Stimulated activated naive CD4-positive, alpha-beta T cell treated with Interleukin-2 at 50 U/mL for 16 hours (primary cell): ENCODE measurements around the gene PCDHA3.
"Not testable (repeated sequence)": the region's sequence is repeated elsewhere in the genome, so short reads cannot be mapped to it uniquely, and the experiment has no call there.

ENCODE experiments used
- DNase-seq: peaks from one replicate; lab custom pipeline; 2025; lab: John Stamatoyannopoulos, UW

PCDHA3 gene

GRCh38 chr5:140821375-140822280, 20.8 kb downstream of the PCDHA3 start, which contains the start of gene PCDHA5:
PCDHA5 (plus strand) TSS chr5:140821613.
- no peak for DNase-seq

- DNase-seq, result no peak
Observed at GRCh38 chr5:140822281-140822629, 21.4 kb downstream of the PCDHA3 start.

GRCh38 chr5:140822969-140823368, 22.1 kb downstream of the PCDHA3 start:
- not testable (repeated sequence) for DNase-seq

- DNase-seq, result no peak
Observed at GRCh38 chr5:140823475-140823874, 22.6 kb downstream of the PCDHA3 start.

GRCh38 chr5:140827704-140828361, 27.0 kb downstream of the PCDHA3 start, which contains the start of gene PCDHA6:
PCDHA6 (plus strand) TSS chr5:140827960; CDS start chr5:140828092, 132 bp downstream.
- no peak for DNase-seq

- no peak for DNase-seq
Observed at GRCh38 chr5:140828362-140828737, 27.5 kb downstream of the PCDHA3 start.

GRCh38 chr5:140829511-140830501, 28.9 kb downstream of the PCDHA3 start:
- DNase-seq, result not testable (repeated sequence)

GRCh38 chr5:140833993-140834392, 33.1 kb downstream of the PCDHA3 start, which contains the start of gene PCDHA7:
PCDHA7 (plus strand) TSS chr5:140834269; CDS start chr5:140834384, 115 bp downstream.
- DNase-seq, result no peak

- DNase-seq, result not testable (repeated sequence)
Observed at GRCh38 chr5:140834439-140835008, 33.7 kb downstream of the PCDHA3 start.

GRCh38 chr5:140835622-140836510, 35.0 kb downstream of the PCDHA3 start:
- DNase-seq, result no peak

GRCh38 chr5:140840978-140841962, 40.4 kb downstream of the PCDHA3 start, which contains the start of gene PCDHA8:
PCDHA8 (plus strand) TSS chr5:140841187; CDS start chr5:140841322, 135 bp downstream.
- DNase-seq, result no peak

GRCh38 chr5:140842798-140843733, 42.2 kb downstream of the PCDHA3 start:
- DNase-seq, result no peak

GRCh38 chr5:140848139-140849102, 47.6 kb downstream of the PCDHA3 start, which contains the start of gene PCDHA9:
PCDHA9 (plus strand) TSS chr5:140848382; CDS start chr5:140848496, 114 bp downstream.
- not testable (repeated sequence) for DNase-seq

GRCh38 chr5:140849831-140850634, 49.2 kb downstream of the PCDHA3 start:
- not testable (repeated sequence) for DNase-seq
